ENCODE measurements around the gene OR6C76.

GRCh38 chr12:55469291-55469690, 43.2 kb downstream of the OR6C76 start:
- TF ChIP-seq EZH2 (IDR thresholded peaks at IDR 0.05) (no peak), POLR2AphosphoS5 (IDR thresholded peaks at IDR 0.05; ENCODE audit: borderline replicate concordance, low read depth, low read length) (no peak), FOXP2 (optimal IDR thresholded peaks at IDR 0.05; ENCODE audit: control extremely low read depth, extremely low read length, insufficient read depth) (no peak)
